Spleen (tissue), 7 donors: ENCODE data around the gene NMNAT2.

Experiments
- POLR2A ChIP-seq, 3 donors: fragments of 450-650 bp; IDR thresholded peaks; one replicate each; pipeline ENCODE4 v1.5.1; 2017; ENCODE audit warnings: antibody characterized with exemption in 3 of 3, mild to moderate bottlenecking in 1 of 3
- TF ChIP-seq, protein P1 (sequence below), 11 experiments: fragments of 200-600 bp in 7 of 11; fragments of 450-650 bp in 4 of 11; sonication (generic) in 4 of 11; IDR thresholded peaks in 8 of 11; conservative IDR thresholded peaks in 3 of 11; 1 replicate in 7 of 11; 2 replicates in 4 of 11; pipeline versions ENCODE4 v1.4.0 to v1.8.0; 2016 to 2021; ENCODE audit warnings: antibody characterized with exemption in 11 of 11, inconsistent platforms in 4 of 11, mild to moderate bottlenecking in 1 of 11
- donor health status: DM: no; HTN: no; CAD: no; lungs with moderate emphysema.
- donor health status: DM: no; HTN: no; CAD: no.
- donor health status: DM: no; HTN: no; CAD: no.

DNA sequence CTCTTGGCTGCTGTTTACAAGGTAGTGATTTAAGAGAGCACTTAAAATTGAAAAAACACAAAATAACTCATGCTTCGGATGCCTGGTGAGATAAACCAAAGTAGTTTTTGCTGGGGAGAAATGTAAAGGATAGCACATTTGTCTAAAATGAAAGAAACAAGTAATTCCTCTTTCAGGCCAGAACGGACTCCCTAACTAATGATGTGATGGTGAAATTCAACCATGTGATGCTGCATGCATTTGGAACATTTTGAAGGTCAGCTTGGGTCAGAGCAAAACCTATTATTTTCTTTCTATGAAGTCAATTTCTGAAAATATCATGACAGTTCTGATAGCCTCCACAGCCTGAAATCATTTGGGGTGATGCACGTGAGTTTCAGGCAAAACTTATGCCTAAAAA, 27.6 kb downstream of the NMNAT2 start:
- TF ChIP-seq, protein P1, sequence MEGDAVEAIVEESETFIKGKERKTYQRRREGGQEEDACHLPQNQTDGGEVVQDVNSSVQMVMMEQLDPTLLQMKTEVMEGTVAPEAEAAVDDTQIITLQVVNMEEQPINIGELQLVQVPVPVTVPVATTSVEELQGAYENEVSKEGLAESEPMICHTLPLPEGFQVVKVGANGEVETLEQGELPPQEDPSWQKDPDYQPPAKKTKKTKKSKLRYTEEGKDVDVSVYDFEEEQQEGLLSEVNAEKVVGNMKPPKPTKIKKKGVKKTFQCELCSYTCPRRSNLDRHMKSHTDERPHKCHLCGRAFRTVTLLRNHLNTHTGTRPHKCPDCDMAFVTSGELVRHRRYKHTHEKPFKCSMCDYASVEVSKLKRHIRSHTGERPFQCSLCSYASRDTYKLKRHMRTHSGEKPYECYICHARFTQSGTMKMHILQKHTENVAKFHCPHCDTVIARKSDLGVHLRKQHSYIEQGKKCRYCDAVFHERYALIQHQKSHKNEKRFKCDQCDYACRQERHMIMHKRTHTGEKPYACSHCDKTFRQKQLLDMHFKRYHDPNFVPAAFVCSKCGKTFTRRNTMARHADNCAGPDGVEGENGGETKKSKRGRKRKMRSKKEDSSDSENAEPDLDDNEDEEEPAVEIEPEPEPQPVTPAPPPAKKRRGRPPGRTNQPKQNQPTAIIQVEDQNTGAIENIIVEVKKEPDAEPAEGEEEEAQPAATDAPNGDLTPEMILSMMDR (IDR thresholded peaks at IDR 0.05 in 8 of 11, conservative IDR thresholded peaks at IDR 0.05 in 3 of 11), result no peak
- TF ChIP-seq POLR2A (IDR thresholded peaks at IDR 0.05), result no peak
